ENCODE data around the gene PDE11A.

PDE11A gene

DNA sequence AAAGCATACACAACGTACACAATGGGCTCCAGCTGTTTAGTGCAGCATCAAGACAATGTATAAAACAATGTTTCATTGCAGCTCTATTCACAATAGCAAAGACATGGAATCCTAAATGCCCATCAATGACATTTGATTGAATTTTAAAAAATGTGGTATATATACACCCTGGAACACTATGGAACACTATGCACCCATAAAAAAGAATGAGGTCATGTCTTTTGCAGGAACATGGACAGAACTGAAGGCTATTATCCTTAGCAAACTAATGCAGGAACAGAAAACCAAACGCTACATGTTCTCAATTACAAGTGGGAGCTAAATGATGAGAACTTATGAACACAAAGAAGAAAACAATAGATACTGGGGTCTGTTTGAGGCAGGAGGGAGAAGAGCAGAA lies 364.5 kb downstream of the PDE11A start:
- in situ Hi-C loops (cut with HindIII; ENCODE audit: low pct_unique_long_range_greater_than_20kb, low sequenced_read_pairs), result no loop called here
- DNase-seq (ENCODE audit: low read depth in 1 of 2, low spot score in 1 of 2), result no peak
- TF ChIP-seq JUND (IDR thresholded peaks at IDR 0.05; ENCODE audit: low read depth), result no peak

DNA sequence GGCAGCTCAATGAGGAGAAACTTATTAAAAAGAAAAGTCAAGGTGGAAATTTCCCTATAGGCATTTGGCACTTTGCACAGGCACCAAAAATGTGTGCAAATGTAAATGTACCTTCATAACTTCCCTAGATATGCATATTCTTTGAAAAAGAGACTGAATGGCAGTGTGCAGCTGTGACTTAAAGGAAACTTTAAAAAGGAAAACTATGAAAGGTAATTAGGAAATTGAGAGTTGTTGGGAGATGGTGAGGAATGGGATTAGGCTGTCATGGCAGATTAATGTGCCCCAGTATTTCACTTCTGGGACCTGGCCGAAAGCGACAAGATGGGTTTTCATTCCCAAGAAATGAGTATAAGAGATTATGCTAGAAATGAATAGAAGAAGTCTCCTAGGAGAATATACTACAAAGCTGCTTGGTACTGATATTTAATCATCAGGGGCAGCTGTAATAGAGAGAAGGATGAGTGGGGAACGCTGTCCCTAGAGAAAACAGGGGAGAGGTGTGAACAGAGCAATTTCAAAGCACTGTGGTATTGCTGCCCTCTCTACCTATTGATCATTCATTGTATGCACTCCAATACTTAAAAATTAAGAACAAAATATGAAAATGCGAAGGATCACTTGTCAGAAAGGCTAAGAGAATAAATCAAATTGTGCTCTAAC lies 366.9 kb downstream of the PDE11A start:
- TF ChIP-seq JUND (IDR thresholded peaks at IDR 0.05; ENCODE audit: low read depth), result no peak
- in situ Hi-C loops (cut with HindIII; ENCODE audit: low pct_unique_long_range_greater_than_20kb, low sequenced_read_pairs), result no loop called here
- DNase-seq (ENCODE audit: low read depth in 1 of 2, low spot score in 1 of 2), result no peak

DNA sequence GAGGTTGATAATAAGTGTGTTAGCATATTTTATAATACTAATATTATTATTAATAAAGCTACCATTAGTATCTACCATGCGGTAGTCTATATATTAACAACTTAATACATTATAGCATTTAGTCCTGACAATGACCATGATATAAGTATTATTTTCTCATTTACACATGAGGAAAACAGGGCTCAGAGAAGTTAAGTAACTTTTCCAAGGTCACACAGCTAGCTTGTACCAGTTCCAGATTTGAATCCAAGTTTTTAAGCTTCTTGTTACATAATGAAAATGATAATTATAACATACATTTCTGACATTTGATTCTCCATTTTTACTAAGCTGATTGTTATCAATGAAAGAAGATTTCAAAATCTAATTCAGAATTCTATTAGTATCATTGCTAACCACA lies 369.4 kb downstream of the PDE11A start:
- in situ Hi-C loops (cut with HindIII; ENCODE audit: low pct_unique_long_range_greater_than_20kb, low sequenced_read_pairs), result no loop called here
- TF ChIP-seq JUND (IDR thresholded peaks at IDR 0.05; ENCODE audit: low read depth), result no peak
- DNase-seq (ENCODE audit: low read depth in 1 of 2, low spot score in 1 of 2), result no peak

DNA sequence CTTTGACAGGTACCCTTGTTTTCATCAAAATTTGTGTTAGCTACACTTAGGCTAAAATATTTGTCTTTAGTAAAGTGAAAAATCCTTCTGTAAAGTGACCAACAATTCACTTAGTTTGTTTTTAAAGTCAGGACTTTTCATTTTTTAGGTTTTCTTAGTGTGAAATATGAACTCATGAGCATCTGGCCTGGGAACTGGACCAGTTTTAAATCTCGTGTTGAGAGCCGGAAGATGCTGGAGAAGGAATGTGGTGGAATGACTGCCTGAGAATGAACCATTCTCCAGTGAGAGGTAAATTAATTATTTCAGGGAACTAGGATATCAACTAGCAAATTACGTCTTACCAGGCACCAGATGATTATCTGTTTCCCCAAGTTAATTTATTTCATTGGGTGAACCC lies 374.3 kb downstream of the PDE11A start:
- no peak for TF ChIP-seq JUND (IDR thresholded peaks at IDR 0.05; ENCODE audit: low read depth)
- in situ Hi-C loops (cut with HindIII; ENCODE audit: low pct_unique_long_range_greater_than_20kb, low sequenced_read_pairs), result no loop called here
- no peak for DNase-seq (ENCODE audit: low read depth in 1 of 2, low spot score in 1 of 2)

DNA sequence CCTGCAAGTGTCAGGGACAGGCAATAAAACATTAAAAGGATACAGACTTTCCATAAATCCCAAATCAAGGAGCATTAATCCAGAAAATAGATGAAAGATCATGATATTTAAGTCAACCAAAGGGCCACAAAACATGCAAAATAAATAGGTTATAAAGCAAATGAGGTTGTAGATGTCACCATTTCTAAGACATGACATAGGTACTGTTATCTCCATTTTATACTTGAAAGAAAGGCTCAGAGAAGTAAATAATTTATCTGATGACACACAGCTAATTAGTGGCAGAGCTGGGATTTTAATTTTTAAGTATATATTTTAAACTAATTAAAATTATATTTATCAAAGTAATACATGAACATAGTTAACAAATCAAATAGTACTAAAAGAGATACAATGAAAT lies 378.2 kb downstream of the PDE11A start:
- no peak for DNase-seq (ENCODE audit: low read depth in 1 of 2, low spot score in 1 of 2)
- in situ Hi-C loops (cut with HindIII; ENCODE audit: low pct_unique_long_range_greater_than_20kb, low sequenced_read_pairs), result no loop called here
- TF ChIP-seq JUND (IDR thresholded peaks at IDR 0.05; ENCODE audit: low read depth), result no peak

DNA sequence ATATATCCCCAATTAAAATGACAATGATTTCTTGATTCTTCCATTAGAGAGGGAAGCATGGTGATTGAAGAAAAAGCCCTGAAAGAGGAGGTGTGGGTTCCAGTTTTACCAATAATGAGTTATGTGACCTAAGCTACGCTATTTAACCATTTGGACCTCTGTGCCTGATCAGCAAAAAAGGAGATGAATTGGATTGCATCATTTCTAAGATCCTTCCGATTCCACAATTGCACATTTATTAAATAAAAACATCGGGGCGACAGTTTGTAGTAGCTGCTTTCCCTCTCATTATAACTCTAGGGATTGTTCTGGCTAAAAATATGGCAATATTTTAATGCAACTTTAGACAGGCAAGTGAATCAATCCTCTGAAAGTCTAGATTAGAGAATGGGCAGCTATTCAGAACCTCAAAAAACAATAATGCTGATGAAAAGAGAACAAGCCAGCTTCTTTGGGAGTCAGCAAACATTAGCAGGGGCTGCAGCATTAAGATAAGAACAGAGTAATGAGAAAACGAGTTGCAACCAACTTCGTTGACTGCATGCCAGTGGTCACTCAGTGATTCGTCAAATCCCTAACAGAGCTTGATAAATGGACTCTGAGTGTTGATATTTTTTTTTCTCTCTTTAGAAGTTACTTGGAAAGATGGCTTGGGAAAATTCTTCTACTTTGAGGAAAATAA lies 378.8 kb downstream of the PDE11A start:
- in situ Hi-C loops (cut with HindIII; ENCODE audit: low pct_unique_long_range_greater_than_20kb, low sequenced_read_pairs), result no loop called here
- no peak for TF ChIP-seq JUND (IDR thresholded peaks at IDR 0.05; ENCODE audit: low read depth)
- no peak for DNase-seq (ENCODE audit: low read depth in 1 of 2, low spot score in 1 of 2)

DNA sequence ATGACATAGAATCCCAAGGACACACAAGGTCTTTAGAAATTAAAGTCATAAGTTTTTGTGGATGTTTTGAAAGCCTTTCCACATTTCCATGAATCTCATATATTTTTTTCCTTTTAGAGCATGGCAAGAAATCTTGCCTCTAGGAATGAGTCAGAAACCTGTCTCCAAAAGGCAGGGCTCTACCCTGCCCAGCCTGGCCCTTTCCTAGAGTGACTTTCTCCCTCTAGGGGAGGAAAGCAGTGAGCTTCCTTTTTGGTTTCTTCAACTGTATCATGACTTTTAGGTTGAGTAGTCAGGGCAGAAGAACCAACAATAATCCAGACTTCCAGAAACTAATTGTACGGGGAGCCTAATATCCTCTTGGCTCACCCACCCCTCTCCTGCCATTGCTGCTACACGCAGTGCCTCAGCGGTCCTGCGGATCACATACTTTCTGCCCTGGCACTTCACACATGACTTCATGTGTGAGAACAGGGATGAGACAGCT lies 379.8 kb downstream of the PDE11A start:
- no peak for DNase-seq (ENCODE audit: low read depth in 1 of 2, low spot score in 1 of 2)
- in situ Hi-C loops (cut with HindIII; ENCODE audit: low pct_unique_long_range_greater_than_20kb, low sequenced_read_pairs), result no loop called here
- TF ChIP-seq JUND (IDR thresholded peaks at IDR 0.05; ENCODE audit: low read depth), result no peak

DNA sequence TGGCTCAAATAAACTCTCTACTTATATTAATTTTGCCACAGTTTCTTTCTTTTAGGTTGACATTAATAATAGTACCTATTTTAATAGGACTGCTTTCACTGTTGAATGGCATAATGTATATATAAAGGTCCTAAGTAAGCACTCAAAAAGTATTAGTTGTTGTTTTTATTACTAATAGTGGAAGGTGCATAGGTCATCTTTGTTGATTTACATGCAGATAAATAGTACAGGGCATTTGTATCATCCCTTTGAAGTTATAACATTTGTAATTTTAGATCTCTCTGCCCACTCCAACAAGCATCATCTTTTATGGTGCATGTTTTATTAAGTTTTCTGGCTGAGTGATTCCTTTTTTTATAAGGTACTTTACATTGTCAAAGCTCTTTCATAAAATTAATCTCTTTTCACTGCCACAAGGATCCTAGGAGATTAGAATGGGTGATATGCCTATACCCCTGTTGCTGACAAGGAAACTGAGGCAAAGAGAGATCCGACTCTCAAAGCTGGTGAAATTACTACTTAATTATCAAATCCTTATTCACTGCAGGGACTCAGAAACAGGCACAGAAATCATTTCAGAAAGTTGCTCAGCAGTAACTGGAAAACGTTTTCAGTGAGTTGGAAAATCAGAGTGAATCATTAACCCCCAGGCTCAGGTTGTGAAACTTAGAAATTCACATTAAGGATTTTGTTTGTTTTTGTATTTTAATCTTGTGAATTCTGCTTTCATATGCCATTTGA lies 380.4 kb downstream of the PDE11A start:
- in situ Hi-C loops (cut with HindIII; ENCODE audit: low pct_unique_long_range_greater_than_20kb, low sequenced_read_pairs), result no loop called here
- TF ChIP-seq JUND (IDR thresholded peaks at IDR 0.05; ENCODE audit: low read depth), result no peak
- no peak for DNase-seq (ENCODE audit: low read depth in 1 of 2, low spot score in 1 of 2)

DNA sequence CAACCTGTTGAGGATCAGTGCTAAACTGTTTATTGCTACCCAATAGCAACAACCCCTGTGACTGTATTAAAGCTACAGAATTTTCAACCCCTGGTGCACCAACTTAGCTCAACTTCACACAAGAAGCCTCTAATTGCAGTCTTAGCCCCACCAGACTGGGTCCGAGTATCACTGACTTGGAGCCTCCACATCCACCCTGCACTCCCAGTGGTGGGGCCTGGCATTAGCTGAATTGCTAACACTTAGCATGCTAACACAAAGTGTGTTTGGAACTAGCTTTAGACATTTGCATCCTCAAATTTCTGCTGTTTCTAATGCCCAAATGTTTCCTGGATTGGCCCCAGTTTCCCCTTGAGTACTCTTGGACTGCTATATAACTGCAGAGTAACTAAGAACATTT lies 381.4 kb downstream of the PDE11A start:
- no peak for DNase-seq (ENCODE audit: low read depth in 1 of 2, low spot score in 1 of 2)
- in situ Hi-C loops (cut with HindIII; ENCODE audit: low pct_unique_long_range_greater_than_20kb, low sequenced_read_pairs), result no loop called here
- TF ChIP-seq JUND (IDR thresholded peaks at IDR 0.05; ENCODE audit: low read depth), result no peak

DNA sequence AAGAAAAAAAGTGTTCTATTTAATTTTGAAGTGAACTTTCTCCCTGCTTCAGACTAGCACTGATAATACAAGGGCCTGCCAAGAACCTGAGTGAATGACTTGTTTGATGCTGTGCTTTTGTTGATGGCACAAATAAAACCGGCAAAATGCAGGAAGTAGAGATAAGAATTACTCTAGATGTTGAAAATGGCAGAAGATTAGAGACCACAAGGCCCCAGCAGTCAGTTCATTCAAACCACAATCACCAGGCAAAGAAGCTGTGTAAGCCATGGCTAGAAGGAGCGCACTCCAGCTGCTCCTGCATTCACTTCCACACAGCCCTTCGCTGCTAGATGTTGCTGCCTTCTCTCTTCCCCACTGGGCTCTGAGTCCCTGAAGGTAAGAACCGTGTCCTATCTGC lies 383.0 kb downstream of the PDE11A start:
- no peak for DNase-seq (ENCODE audit: low read depth in 1 of 2, low spot score in 1 of 2)
- in situ Hi-C loops (cut with HindIII; ENCODE audit: low pct_unique_long_range_greater_than_20kb, low sequenced_read_pairs), result no loop called here
- TF ChIP-seq JUND (IDR thresholded peaks at IDR 0.05; ENCODE audit: low read depth), result no peak

DNA sequence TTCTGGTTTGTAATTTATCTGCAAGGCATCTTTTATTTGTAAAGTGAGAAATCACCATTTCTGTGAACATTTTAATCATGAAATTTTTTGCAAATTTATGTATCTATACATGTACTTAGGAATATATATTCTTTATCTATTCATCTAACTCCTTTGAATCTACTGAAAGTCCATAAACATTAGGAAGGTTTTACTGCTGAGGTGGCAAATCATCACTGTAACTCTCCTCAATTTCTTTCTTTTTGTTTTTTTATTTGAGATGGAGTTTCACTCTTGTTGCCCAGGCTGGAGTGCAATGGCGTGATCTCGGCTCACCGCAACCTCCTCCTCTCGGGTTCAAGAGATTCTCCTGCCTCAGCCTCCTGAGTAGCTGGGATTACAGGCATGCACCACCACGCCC lies 383.7 kb downstream of the PDE11A start:
- no peak for DNase-seq (ENCODE audit: low read depth in 1 of 2, low spot score in 1 of 2)
- in situ Hi-C loops (cut with HindIII; ENCODE audit: low pct_unique_long_range_greater_than_20kb, low sequenced_read_pairs), result no loop called here
- no peak for TF ChIP-seq JUND (IDR thresholded peaks at IDR 0.05; ENCODE audit: low read depth)

DNA sequence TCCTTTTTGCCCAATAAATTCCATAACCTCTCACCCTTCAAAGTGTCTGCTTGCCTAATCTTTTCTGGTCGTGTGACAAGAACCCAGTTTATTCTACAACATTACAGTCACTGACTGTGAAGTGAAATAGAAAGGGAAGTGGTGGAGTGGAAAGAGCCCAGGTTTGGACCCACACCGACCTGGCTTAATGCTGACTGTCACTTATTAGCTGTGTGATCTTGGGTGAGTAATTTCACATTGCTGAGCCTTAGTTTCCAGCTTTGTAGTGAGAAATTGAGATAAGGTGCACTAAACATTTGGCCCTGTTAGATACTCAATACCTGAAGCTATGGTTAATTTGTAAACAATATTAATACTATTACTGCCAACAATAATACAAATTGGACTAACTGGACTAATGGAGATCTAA lies 388.9 kb downstream of the PDE11A start:
- no peak for DNase-seq (ENCODE audit: low read depth in 1 of 2, low spot score in 1 of 2)
- TF ChIP-seq JUND (IDR thresholded peaks at IDR 0.05; ENCODE audit: low read depth), result no peak
- in situ Hi-C loops (cut with HindIII; ENCODE audit: low pct_unique_long_range_greater_than_20kb, low sequenced_read_pairs), result no loop called here

All from T47D (cell line).